ENCODE data around the gene IDH1.
"Not testable (repeated sequence)": the region's sequence is repeated elsewhere in the genome, so short reads cannot be mapped to it uniquely, and the experiment has no call there.

Gene IDH1

GRCh38 chr2:208256849-208257813, 2.3 kb upstream of the IDH1 start:
- DNase-seq (ENCODE audit: low read depth in 2 of 2): not testable (repeated sequence)

GRCh38 chr2:208256192-208256782, 1.4 kb upstream of the IDH1 start:
- DNase-seq (ENCODE audit: low read depth in 2 of 2): no peak

GRCh38 chr2:208255557-208256106, 761 bp upstream of the IDH1 start:
- DNase-seq (ENCODE audit: low read depth in 2 of 2): no peak

- DNase-seq (ENCODE audit: low read depth in 2 of 2): peak; percentile 55 to 58
Observed at GRCh38 chr2:208254118-208254870, 577 bp downstream of the IDH1 start.

GRCh38 chr2:208253600-208254117, 1.2 kb downstream of the IDH1 start:
- no peak for DNase-seq (ENCODE audit: low read depth in 2 of 2)

- DNase-seq (ENCODE audit: low read depth in 2 of 2): no peak
Observed at GRCh38 chr2:208252716-208253492, 2.0 kb downstream of the IDH1 start.

- no peak for DNase-seq (ENCODE audit: low read depth in 2 of 2)
Observed at GRCh38 chr2:208251098-208251497, 3.8 kb downstream of the IDH1 start.

GRCh38 chr2:208250388-208250787, 4.5 kb downstream of the IDH1 start:
- DNase-seq (ENCODE audit: low read depth in 2 of 2): no peak

GRCh38 chr2:208249296-208249695, 5.6 kb downstream of the IDH1 start:
- DNase-seq (ENCODE audit: low read depth in 2 of 2): no peak

GRCh38 chr2:208248601-208249000, 6.3 kb downstream of the IDH1 start:
- no peak for DNase-seq (ENCODE audit: low read depth in 2 of 2)

GRCh38 chr2:208245746-208246145, 9.1 kb downstream of the IDH1 start:
- no peak for DNase-seq (ENCODE audit: low read depth in 2 of 2)

GRCh38 chr2:208244422-208244821, 10.4 kb downstream of the IDH1 start:
- no peak for DNase-seq (ENCODE audit: low read depth in 2 of 2)

- DNase-seq (ENCODE audit: low read depth in 2 of 2): no peak
Observed at GRCh38 chr2:208240619-208241209, 14.2 kb downstream of the IDH1 start.

GRCh38 chr2:208239770-208240493, 14.9 kb downstream of the IDH1 start:
- no peak for DNase-seq (ENCODE audit: low read depth in 2 of 2)

GRCh38 chr2:208235860-208236259, 19.0 kb downstream of the IDH1 start:
- DNase-seq (ENCODE audit: low read depth in 2 of 2): no peak

- no peak for DNase-seq (ENCODE audit: low read depth in 2 of 2)
Observed at GRCh38 chr2:208234786-208235185, 20.1 kb downstream of the IDH1 start.

- no peak for DNase-seq (ENCODE audit: low read depth in 2 of 2)
Observed at GRCh38 chr2:208228476-208228875, 26.4 kb downstream of the IDH1 start.

GRCh38 chr2:208227581-208228232, 27.2 kb downstream of the IDH1 start:
- DNase-seq (ENCODE audit: low read depth in 2 of 2): no peak

- no peak for DNase-seq (ENCODE audit: low read depth in 2 of 2)
Observed at GRCh38 chr2:208224802-208225201, 30.1 kb downstream of the IDH1 start.

Measured in stimulated activated CD8-positive, alpha-beta memory T cell treated with anti-CD3 and anti-CD28 coated beads, Interleukin-15, amount 100 ng/mL, for 4 hours (primary cell).